Esophagus muscularis mucosa (tissue), 4 donors: ENCODE results near the gene ALDH18A1.

Experiments
- EP300 ChIP-seq: sonication (generic); formaldehyde crosslinking; IDR thresholded peaks from one replicate; pipeline ENCODE4 v1.6.1; 2017; ENCODE audit warnings: antibody characterized with exemption
- POLR2A ChIP-seq: fragments of 450-650 bp; IDR thresholded peaks from one replicate; pipeline ENCODE4 v1.6.1; 2017; ENCODE audit warnings: antibody characterized with exemption, moderate library complexity, mild to moderate bottlenecking, low read depth
- TF ChIP-seq, protein P1 (sequence below), 3 experiments: fragments of 200-600 bp in 2 of 3; fragments of 450-650 bp in 1 of 3; sonication (generic) in 2 of 3; IDR thresholded peaks; one replicate each; pipeline ENCODE4 v1.5.1; 2017 to 2019; ENCODE audit warnings: antibody characterized with exemption in 3 of 3, mild to moderate bottlenecking in 2 of 3, moderate library complexity in 1 of 3

- TF ChIP-seq, protein P1, sequence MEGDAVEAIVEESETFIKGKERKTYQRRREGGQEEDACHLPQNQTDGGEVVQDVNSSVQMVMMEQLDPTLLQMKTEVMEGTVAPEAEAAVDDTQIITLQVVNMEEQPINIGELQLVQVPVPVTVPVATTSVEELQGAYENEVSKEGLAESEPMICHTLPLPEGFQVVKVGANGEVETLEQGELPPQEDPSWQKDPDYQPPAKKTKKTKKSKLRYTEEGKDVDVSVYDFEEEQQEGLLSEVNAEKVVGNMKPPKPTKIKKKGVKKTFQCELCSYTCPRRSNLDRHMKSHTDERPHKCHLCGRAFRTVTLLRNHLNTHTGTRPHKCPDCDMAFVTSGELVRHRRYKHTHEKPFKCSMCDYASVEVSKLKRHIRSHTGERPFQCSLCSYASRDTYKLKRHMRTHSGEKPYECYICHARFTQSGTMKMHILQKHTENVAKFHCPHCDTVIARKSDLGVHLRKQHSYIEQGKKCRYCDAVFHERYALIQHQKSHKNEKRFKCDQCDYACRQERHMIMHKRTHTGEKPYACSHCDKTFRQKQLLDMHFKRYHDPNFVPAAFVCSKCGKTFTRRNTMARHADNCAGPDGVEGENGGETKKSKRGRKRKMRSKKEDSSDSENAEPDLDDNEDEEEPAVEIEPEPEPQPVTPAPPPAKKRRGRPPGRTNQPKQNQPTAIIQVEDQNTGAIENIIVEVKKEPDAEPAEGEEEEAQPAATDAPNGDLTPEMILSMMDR (IDR thresholded peaks at IDR 0.05): no peak
- TF ChIP-seq POLR2A (no peak), EP300 (no peak)
Observed at GRCh38 chr10:95648138-95648537, 8.4 kb downstream of the ALDH18A1 start.
